Activated effector memory CD4-positive, alpha-beta T cell treated with anti-CD3 and anti-CD28 coated beads, Interleukin-2, amount 50 U/mL, for 16 hours (primary cell): ENCODE results near the gene TLCD3A.
A peak's percentile ranks its signal among the peaks of the same experiment; 100 is the strongest.

Source experiments
- DNase-seq: peaks from one replicate; pipeline ENCODE4 v3.0.0-alpha.2; 2020

TLCD3A gene

GRCh38 chr17:732067-732901, at the start of gene TLCD3A:
TLCD3A (plus strand) TSS chr17:732596; CDS start chr17:732648, 52 bp downstream.
- peak; percentile 84 for DNase-seq

- DNase-seq = no peak
Measured at GRCh38 chr17:683040-683439, 49.4 kb upstream of the TLCD3A start.

GRCh38 chr17:683499-684254, 48.7 kb upstream of the TLCD3A start:
- no peak for DNase-seq

GRCh38 chr17:685006-685405, 47.4 kb upstream of the TLCD3A start:
- peak; percentile 24 for DNase-seq

GRCh38 chr17:688100-688989, 44.1 kb upstream of the TLCD3A start:
- DNase-seq = peak; percentile 24

- DNase-seq = peak; percentile 25
Measured at GRCh38 chr17:689556-690275, 42.7 kb upstream of the TLCD3A start.

GRCh38 chr17:690361-690760, 42.0 kb upstream of the TLCD3A start:
- no peak for DNase-seq

- DNase-seq = no peak
Measured at GRCh38 chr17:691423-691822, 41.0 kb upstream of the TLCD3A start.

- no peak for DNase-seq
Measured at GRCh38 chr17:692116-692515, 40.3 kb upstream of the TLCD3A start.

GRCh38 chr17:693791-694638, 38.4 kb upstream of the TLCD3A start:
- DNase-seq = peak; percentile 6

GRCh38 chr17:696369-696768, 36.0 kb upstream of the TLCD3A start:
- DNase-seq = no peak

GRCh38 chr17:697682-698081, 34.7 kb upstream of the TLCD3A start:
- DNase-seq = no peak

- DNase-seq = peak; percentile 8
Measured at GRCh38 chr17:698096-698495, 34.3 kb upstream of the TLCD3A start.

GRCh38 chr17:699345-699744, 33.1 kb upstream of the TLCD3A start:
- peak; percentile 28 for DNase-seq

GRCh38 chr17:700504-701094, 31.8 kb upstream of the TLCD3A start:
- DNase-seq = peak; percentile 12

- DNase-seq = no peak
Measured at GRCh38 chr17:703081-703875, 29.1 kb upstream of the TLCD3A start.

GRCh38 chr17:704111-704864, 28.1 kb upstream of the TLCD3A start:
- DNase-seq = peak; percentile 22

GRCh38 chr17:705011-705410, 27.4 kb upstream of the TLCD3A start:
- DNase-seq = peak; percentile 28

- no peak for DNase-seq
Measured at GRCh38 chr17:705863-706262, 26.5 kb upstream of the TLCD3A start.
